GM19193 (cell line): Measurements from ENCODE around the gene ADCK1.

ENCODE experiments used
- POLR2A ChIP-seq: IDR thresholded peaks from 4 replicates; pipeline ENCODE4 v1.6.1; 2011; ENCODE audit not compliant: insufficient read depth, insufficient read length; ENCODE audit errors: extremely low read depth

The ADCK1 gene

DNA sequence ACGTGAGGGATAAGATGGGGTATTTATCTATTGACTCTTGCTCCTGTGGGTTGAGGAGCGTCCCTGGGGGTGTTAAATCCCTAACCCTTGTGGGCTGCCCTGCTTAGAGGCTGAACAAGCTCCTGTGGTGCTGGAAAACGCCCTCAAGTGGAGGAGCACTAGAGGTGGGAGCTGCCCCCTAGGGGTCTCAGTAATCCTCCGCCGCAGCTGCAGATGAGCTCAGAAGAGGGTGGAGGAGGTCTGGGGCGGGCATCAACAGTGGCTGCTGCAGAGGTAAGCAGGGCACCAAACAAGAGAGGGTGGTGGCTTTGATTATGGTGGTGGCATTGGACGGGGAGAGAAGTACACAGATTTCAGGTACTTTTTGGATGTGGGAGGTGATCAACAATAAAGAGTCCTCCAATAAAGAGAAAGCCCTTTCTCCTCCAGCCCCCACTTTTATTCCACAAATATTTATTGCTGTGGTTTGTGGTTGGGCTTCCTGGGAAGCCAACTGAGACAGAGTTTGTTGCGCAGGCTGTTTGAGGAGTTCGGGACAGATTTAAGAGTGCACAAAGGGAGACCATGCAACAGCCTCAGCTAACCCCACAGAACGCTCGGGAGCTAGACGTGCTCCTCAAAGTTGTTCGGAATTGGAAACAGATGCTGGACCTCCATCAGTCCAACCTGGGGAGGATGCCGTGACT lies 179.9 kb downstream of the ADCK1 start:
- no peak for TF ChIP-seq POLR2A

DNA sequence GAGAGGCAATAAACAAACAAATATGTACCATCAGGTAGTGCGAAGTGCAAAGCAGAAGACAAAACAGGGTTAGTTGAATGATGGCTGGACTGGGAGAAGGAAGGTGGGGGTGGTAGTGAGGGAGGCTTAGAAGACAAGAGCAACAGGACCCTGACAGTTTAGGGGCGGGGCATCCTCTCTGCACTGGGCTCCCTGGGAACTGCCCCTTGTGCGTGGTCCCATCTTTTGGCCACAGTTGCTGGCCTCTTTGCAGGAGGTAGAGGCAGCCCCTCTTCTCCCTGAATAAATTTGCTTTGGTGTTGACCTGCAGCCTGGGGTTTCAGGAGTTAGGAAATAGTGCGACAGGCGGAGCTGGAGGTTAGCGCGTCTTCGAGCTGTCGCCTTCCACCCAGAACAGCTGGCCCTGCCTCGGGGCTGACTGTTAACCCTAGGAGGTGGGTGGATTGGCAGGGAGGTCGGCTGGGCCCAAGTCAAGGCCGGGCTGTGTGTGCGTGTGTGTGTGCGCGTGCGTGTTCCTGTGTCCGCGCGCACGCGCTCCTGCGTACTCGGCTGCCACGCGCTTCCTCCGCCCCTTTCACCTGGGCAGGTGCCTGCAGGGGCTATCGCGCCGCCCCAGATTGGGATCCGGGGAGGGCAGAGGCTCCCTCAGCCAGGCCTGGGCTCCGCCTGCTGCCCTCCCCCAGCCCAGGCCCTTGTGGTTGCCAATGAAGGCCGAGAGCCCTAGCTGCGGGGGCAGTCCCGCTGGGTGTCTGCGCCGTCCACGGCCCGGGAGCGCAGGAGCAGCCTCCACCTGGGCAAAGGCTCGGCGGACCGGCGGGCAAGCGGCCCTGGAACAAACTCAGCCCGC lies 180.8 kb downstream of the ADCK1 start:
- no peak for TF ChIP-seq POLR2A
